HuH-7.5 (cell line): ENCODE results near the gene CAPZA2.
A peak's percentile ranks its signal among the peaks of the same experiment; 100 is the strongest.
"Not testable (repeated sequence)": the region's sequence is repeated elsewhere in the genome, so short reads cannot be mapped to it uniquely, and the experiment has no call there.

ENCODE experiments used
- DNase-seq: peaks from one replicate; pipeline ENCODE4 v3.0.0; 2011; ENCODE audit warnings: low spot score

Gene CAPZA2

GRCh38 chr7:116862234-116862950 is at the start of gene CAPZA2:
TSS of gene CAPZA2 (plus strand) at chr7:116862587. CDS start at chr7:116862612, 25 bp downstream.
- DNase-seq = peak; percentile 95

GRCh38 chr7:116812860-116813259 is 49.5 kb upstream of the CAPZA2 start:
- no peak for DNase-seq

- not testable (repeated sequence) for DNase-seq
Measured at GRCh38 chr7:116813371-116813770, 49.0 kb upstream of the CAPZA2 start.

- DNase-seq = no peak
Measured at GRCh38 chr7:116815041-116815440, 47.3 kb upstream of the CAPZA2 start.

- DNase-seq = no peak
Measured at GRCh38 chr7:116820149-116820548, 42.2 kb upstream of the CAPZA2 start.

GRCh38 chr7:116821647-116822046 is 40.7 kb upstream of the CAPZA2 start:
- not testable (repeated sequence) for DNase-seq

GRCh38 chr7:116824449-116824848 is 37.9 kb upstream of the CAPZA2 start:
- DNase-seq = no peak

GRCh38 chr7:116828281-116828680 is 34.1 kb upstream of the CAPZA2 start:
- DNase-seq = no peak

- DNase-seq = no peak
Measured at GRCh38 chr7:116829041-116829440, 33.3 kb upstream of the CAPZA2 start.

- no peak for DNase-seq
Measured at GRCh38 chr7:116829493-116829892, 32.9 kb upstream of the CAPZA2 start.

- DNase-seq = no peak
Measured at GRCh38 chr7:116832692-116833091, 29.7 kb upstream of the CAPZA2 start.

- DNase-seq = no peak
Measured at GRCh38 chr7:116834815-116835504, 27.4 kb upstream of the CAPZA2 start.

GRCh38 chr7:116836048-116836447 is 26.3 kb upstream of the CAPZA2 start:
- DNase-seq = no peak

- DNase-seq = no peak
Measured at GRCh38 chr7:116836911-116837310, 25.5 kb upstream of the CAPZA2 start.

GRCh38 chr7:116837586-116837985 is 24.8 kb upstream of the CAPZA2 start:
- DNase-seq = no peak

- no peak for DNase-seq
Measured at GRCh38 chr7:116840256-116840655, 22.1 kb upstream of the CAPZA2 start.

GRCh38 chr7:116842371-116842770 is 20.0 kb upstream of the CAPZA2 start:
- DNase-seq = no peak

GRCh38 chr7:116843378-116843777 is 19.0 kb upstream of the CAPZA2 start:
- no peak for DNase-seq

GRCh38 chr7:116851175-116851574 is 11.2 kb upstream of the CAPZA2 start:
- DNase-seq = no peak

GRCh38 chr7:116851671-116852070 is 10.7 kb upstream of the CAPZA2 start:
- no peak for DNase-seq

GRCh38 chr7:116854132-116854531 is 8.3 kb upstream of the CAPZA2 start:
- DNase-seq = no peak

- DNase-seq = no peak
Measured at GRCh38 chr7:116857052-116857451, 5.3 kb upstream of the CAPZA2 start.

GRCh38 chr7:116859323-116859722 is 3.1 kb upstream of the CAPZA2 start:
- DNase-seq = no peak

GRCh38 chr7:116861717-116862116 is 670 bp upstream of the CAPZA2 start:
- DNase-seq = no peak
